Activated B cell treated with CpG ODN at 0.5 μM for 24 hours (primary cell): Measurements from ENCODE around the gene NMNAT3. TPM values are rescaled to one million over a fixed set of nuclear protein-coding genes. Genes with fewer than 3 reads are reported as not detected.

Experiments used
- ATAC-seq: fragments of 200-7000 bp; cut with Tn5 transposase; one replicate; pipeline ENCODE4 v1.10.0; 2021; ENCODE audit warnings: low read depth, mild to moderate bottlenecking, moderate library complexity
- CTCF ChIA-PET: fragments of 350-600 bp; sonication (Branson Sonifier 250); formaldehyde crosslinking; loops from one replicate; lab custom pipeline; 2021; ENCODE audit warnings: antibody characterized with exemption; lab: Charles Lee
- POLR2A ChIA-PET: fragments of 350-600 bp; sonication (Branson Sonifier 250); formaldehyde crosslinking; loops from one replicate; lab custom pipeline; 2021; ENCODE audit warnings: antibody characterized with exemption; lab: Charles Lee
- DNase-seq: peaks from one replicate; pipeline ENCODE4 v3.0.0; 2022
- H3K27ac Mint-ChIP-seq: one replicate; pipeline ENCODE4 v1.8.0; 2020; ENCODE audit warnings: mixed read lengths
- H3K27me3 Mint-ChIP-seq: one replicate; pipeline ENCODE4 v1.8.0; 2021; ENCODE audit warnings: mixed read lengths
- H3K36me3 Mint-ChIP-seq: one replicate; pipeline ENCODE4 v1.8.0; 2021; ENCODE audit warnings: low read depth, mixed read lengths
- H3K4me1 Mint-ChIP-seq: one replicate; pipeline ENCODE4 v1.8.0; 2021; ENCODE audit warnings: mixed read lengths
- H3K4me3 Mint-ChIP-seq: one replicate; pipeline ENCODE4 v1.8.0; 2020; ENCODE audit warnings: mild to moderate bottlenecking, mixed read lengths
- H3K9me3 Mint-ChIP-seq: one replicate; pipeline ENCODE4 v1.8.0; 2020; ENCODE audit warnings: mixed read lengths
- intact Hi-C: fragments of 100-400 bp; cut with micrococcal nuclease; formaldehyde crosslinking; loops from one replicate; pipeline ENCODE4 v1.15.1; 2024
- total RNA-seq: library from RNA; stranded (reverse); gene quantifications from 2 replicates; pipeline ENCODE4 v1.2.3, GENCODE V29; 2022
- TF ChIP-seq, protein P1 (sequence below): fragments of 200-600 bp; IDR thresholded peaks from one replicate; pipeline ENCODE4 v1.8.0; 2022; ENCODE audit warnings: antibody characterized with exemption, mild to moderate bottlenecking

The NMNAT3 gene
- total RNA-seq, 1 donor from 2014 or later = 1.1 TPM

DNA sequence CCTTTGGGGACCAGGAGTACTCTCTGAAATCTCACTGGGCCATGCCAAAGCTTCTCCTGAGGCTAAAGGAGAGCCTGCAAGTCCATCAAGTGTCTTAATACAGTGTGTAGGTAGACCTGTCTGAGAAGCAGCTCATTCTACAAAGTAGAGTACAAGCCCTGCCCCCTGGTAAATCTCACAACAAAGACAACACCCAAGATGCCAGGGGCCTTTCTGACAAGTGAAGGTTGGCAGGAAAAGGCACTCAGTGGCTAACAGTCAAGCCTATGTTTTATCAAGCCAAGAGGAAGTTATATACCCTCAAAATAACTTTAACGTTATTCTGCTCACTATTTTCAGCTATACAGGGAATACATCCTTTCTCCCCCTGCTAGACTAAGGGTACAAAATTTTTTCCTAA, 58.3 kb downstream of the NMNAT3 start:
- ATAC-seq (no peak), DNase-seq (no peak)
- no peaks in the 10 kb centered on the region for H3K27me3 Mint-ChIP-seq
- intact Hi-C loops = no loop called here
- TF ChIP-seq, protein P1, sequence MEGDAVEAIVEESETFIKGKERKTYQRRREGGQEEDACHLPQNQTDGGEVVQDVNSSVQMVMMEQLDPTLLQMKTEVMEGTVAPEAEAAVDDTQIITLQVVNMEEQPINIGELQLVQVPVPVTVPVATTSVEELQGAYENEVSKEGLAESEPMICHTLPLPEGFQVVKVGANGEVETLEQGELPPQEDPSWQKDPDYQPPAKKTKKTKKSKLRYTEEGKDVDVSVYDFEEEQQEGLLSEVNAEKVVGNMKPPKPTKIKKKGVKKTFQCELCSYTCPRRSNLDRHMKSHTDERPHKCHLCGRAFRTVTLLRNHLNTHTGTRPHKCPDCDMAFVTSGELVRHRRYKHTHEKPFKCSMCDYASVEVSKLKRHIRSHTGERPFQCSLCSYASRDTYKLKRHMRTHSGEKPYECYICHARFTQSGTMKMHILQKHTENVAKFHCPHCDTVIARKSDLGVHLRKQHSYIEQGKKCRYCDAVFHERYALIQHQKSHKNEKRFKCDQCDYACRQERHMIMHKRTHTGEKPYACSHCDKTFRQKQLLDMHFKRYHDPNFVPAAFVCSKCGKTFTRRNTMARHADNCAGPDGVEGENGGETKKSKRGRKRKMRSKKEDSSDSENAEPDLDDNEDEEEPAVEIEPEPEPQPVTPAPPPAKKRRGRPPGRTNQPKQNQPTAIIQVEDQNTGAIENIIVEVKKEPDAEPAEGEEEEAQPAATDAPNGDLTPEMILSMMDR = no peak
- H3K27ac Mint-ChIP-seq = no peak overlapping the region
- CTCF ChIA-PET = no interaction called here
- H3K36me3 Mint-ChIP-seq = no peaks in the 10 kb centered on the region
- no peak overlapping the region for H3K4me3 Mint-ChIP-seq
- no peaks in the 10 kb centered on the region for H3K4me1 Mint-ChIP-seq
- POLR2A ChIA-PET = no interaction called here
- peaks cover 2% of the 10 kb centered on the region for H3K9me3 Mint-ChIP-seq

- no peaks in the 10 kb centered on the region for H3K27me3 Mint-ChIP-seq
- ChIA-PET CTCF (no interaction called here), POLR2A (no interaction called here)
- intact Hi-C loops = no loop called here
- no peak for DNase-seq
- H3K9me3 Mint-ChIP-seq = peaks cover 2% of the 10 kb centered on the region
- TF ChIP-seq, protein P1 = no peak
- ATAC-seq = no peak
- H3K27ac Mint-ChIP-seq = no peak overlapping the region
- no peaks in the 10 kb centered on the region for H3K36me3 Mint-ChIP-seq
- no peak overlapping the region for H3K4me3 Mint-ChIP-seq
- H3K4me1 Mint-ChIP-seq = no peaks in the 10 kb centered on the region
These were observed 60.0 kb downstream of the NMNAT3 start for GRCh38 chr3:139617672-139618268.

- Mint-ChIP-seq H3K27ac (no peak overlapping the region), H3K4me1 (no peaks in the 10 kb centered on the region), H3K9me3 (no peaks in the 10 kb centered on the region), H3K4me3 (no peak overlapping the region), H3K36me3 (no peaks in the 10 kb centered on the region), H3K27me3 (no peaks in the 10 kb centered on the region)
- no peak for DNase-seq
- ChIA-PET POLR2A (no interaction called here), CTCF (no interaction called here)
- no peak for ATAC-seq
- intact Hi-C loops = no loop called here
- TF ChIP-seq, protein P1 = no peak
These were observed 66.2 kb downstream of the NMNAT3 start for GRCh38 chr3:139611528-139611927.

DNA sequence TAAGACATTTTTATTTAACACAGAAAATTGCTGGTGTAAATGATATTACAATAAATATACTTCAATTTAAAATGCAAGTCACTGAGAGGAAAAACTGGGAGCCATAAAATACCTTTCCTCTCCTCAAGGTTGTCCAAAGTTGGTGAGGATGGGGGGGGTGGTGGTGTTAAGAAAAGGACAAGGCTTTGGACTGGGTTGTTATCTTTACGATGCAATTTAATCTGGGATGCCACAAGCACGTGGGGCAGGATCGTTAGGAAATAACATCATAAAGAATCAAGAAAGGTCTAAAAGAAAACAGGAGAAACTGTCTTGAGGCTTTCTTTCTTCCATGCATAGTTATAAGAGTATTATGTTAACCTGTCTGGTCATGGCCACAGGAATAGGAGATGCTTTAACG, 66.9 kb downstream of the NMNAT3 start:
- H3K9me3 Mint-ChIP-seq = no peaks in the 10 kb centered on the region
- no peak for DNase-seq
- no peak overlapping the region for H3K27ac Mint-ChIP-seq
- POLR2A ChIA-PET = no interaction called here
- H3K36me3 Mint-ChIP-seq = no peaks in the 10 kb centered on the region
- H3K4me3 Mint-ChIP-seq = no peak overlapping the region
- H3K4me1 Mint-ChIP-seq = no peaks in the 10 kb centered on the region
- CTCF ChIA-PET = no interaction called here
- TF ChIP-seq, protein P1 = no peak
- H3K27me3 Mint-ChIP-seq = no peaks in the 10 kb centered on the region
- intact Hi-C loops = no loop called here
- ATAC-seq = no peak

DNA sequence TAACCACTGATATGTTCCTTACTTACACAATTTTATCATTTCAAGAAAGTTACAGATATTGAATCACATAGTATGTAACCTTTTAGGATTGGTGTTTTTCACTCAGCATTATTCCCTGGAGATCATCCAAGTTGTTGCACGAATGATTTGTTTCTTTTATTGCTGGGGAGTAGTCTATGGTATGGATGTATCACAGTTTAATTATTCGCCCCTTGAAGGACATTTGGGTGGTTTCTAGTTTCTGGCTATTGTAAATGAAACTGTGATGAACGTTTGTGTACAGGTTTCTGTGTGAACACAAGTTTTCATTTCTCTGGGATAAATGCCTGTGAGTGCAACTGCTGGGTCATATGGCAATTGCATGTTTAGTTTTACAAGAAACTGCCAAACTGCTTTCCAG, 68.8 kb downstream of the NMNAT3 start:
- ChIA-PET POLR2A (no interaction called here), CTCF (no interaction called here)
- DNase-seq (no peak), ATAC-seq (no peak)
- no peaks in the 10 kb centered on the region for H3K4me1 Mint-ChIP-seq
- no peak overlapping the region for H3K4me3 Mint-ChIP-seq
- no peaks in the 10 kb centered on the region for H3K27me3 Mint-ChIP-seq
- no peaks in the 10 kb centered on the region for H3K36me3 Mint-ChIP-seq
- H3K9me3 Mint-ChIP-seq = no peaks in the 10 kb centered on the region
- TF ChIP-seq, protein P1 = no peak
- intact Hi-C loops = no loop called here
- H3K27ac Mint-ChIP-seq = no peak overlapping the region
